ENCODE results near the gene SEZ6L. TPM values are rescaled to one million over a fixed set of nuclear protein-coding genes. Genes with fewer than 3 reads are reported as not detected.

The SEZ6L gene
- total and polyA plus RNA-seq, 9 donors: 0.10 to 0.32 (median 0.15) TPM; not detected in 3

DNA sequence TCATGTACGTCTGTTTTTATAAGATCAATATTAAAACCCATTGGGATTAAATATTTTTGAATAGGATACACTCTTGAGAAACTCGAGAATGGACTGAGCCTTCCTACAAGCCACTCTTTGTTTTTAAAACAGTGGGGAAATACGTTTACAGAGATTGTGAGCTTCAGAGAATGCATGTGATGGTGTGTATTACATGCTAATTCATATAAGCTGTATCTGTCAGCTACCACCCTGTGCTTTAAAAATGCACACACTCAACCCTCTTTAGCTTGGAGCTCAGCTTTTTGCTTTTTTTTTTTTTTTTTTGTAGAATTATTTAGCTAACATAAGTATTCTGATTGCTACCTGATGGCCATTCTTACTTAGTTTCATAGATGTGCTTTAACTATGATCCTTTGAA, 213.5 kb downstream of the SEZ6L start:
- H3K27me3 ChIP-seq: no peaks in the 10 kb centered on the region
- 55 to 60% (median 56%) methylated on average over 3 of the region's 3 CpGs for WGBS, 3 donors
- no peak for TF ChIP-seq POLR2A (IDR thresholded peaks at IDR 0.05)
- TF ChIP-seq EP300 (IDR thresholded peaks at IDR 0.05): no peak
- TF ChIP-seq, protein P1, sequence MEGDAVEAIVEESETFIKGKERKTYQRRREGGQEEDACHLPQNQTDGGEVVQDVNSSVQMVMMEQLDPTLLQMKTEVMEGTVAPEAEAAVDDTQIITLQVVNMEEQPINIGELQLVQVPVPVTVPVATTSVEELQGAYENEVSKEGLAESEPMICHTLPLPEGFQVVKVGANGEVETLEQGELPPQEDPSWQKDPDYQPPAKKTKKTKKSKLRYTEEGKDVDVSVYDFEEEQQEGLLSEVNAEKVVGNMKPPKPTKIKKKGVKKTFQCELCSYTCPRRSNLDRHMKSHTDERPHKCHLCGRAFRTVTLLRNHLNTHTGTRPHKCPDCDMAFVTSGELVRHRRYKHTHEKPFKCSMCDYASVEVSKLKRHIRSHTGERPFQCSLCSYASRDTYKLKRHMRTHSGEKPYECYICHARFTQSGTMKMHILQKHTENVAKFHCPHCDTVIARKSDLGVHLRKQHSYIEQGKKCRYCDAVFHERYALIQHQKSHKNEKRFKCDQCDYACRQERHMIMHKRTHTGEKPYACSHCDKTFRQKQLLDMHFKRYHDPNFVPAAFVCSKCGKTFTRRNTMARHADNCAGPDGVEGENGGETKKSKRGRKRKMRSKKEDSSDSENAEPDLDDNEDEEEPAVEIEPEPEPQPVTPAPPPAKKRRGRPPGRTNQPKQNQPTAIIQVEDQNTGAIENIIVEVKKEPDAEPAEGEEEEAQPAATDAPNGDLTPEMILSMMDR (IDR thresholded peaks at IDR 0.05): no peak

DNA sequence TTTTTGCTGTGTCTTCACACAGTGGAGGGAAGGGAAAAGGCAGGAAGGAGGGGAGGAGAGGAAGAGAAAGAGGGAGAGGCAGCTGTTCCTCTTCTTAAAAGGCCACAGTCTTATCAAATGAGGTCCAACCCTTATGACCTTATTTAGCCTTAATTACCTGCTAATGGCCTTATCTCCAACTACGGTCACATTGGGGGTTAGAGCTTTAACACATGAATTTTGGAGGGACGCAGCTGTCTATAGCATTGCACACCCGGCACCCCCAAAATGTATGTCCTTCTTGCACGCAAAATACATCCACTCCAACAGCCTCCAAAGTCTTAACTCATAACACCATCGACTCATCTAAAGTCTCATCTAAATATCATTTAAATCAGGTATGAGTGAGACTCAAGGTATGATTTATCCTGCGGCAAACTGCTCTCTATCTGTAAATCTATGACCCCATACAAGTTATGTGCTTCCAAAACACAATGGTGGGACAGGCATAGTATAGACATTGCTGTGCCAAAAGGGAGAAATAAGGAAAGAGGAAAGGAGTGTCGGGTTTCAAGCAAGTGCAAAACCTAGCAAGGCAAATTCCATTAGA, 214.8 kb downstream of the SEZ6L start:
- Histone ChIP-seq H3K36me3 (no peaks in the 10 kb centered on the region), H3K27ac (no peak overlapping the region), H3K9me3 (no peaks in the 10 kb centered on the region), H3K27me3 (no peaks in the 10 kb centered on the region), H3K4me3 (no peak overlapping the region), H3K4me1 (ENCODE audit: insufficient read depth) (no peaks in the 10 kb centered on the region)
- intact Hi-C loops (cut with DNase I): no loop called here
- 62 to 72% (median 68%) methylated on average over 7 of the region's 7 CpGs for WGBS, 3 donors
- no peak for DNase-seq
- no peak for TF ChIP-seq POLR2A (IDR thresholded peaks at IDR 0.05)
- TF ChIP-seq, protein P1 (IDR thresholded peaks at IDR 0.05): no peak
- TF ChIP-seq EP300 (IDR thresholded peaks at IDR 0.05): no peak

More for the DNA sequence above, 213.5 kb downstream of the SEZ6L start:
- intact Hi-C loops (cut with DNase I): no loop called here
- Histone ChIP-seq H3K27ac (no peak overlapping the region), H3K4me3 (no peak overlapping the region), H3K4me1 (ENCODE audit: insufficient read depth) (no peaks in the 10 kb centered on the region), H3K9me3 (no peaks in the 10 kb centered on the region), H3K36me3 (no peaks in the 10 kb centered on the region)
- no peak for DNase-seq

DNA sequence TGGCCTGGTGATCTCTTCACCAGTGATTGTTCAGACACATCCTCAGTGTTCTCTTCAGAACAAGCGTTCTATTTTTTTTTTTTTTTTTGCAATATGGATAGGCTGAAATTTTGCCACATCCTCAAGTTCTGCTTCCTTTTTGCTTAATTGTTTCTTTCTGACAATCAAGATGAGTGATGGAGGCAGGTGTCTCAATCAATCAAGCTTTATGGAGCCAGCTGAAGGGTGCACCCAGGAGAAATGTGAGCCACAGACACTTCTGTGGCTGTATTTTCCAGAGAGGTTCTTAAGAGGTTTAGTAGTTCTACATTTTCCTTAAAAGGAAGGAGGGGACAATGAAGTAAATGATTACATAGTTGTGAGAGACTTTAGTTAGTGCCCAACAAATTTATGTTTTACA, 215.9 kb downstream of the SEZ6L start:
- TF ChIP-seq POLR2A (IDR thresholded peaks at IDR 0.05) (no peak), EP300 (IDR thresholded peaks at IDR 0.05) (no peak)
- TF ChIP-seq, protein P1 (IDR thresholded peaks at IDR 0.05): no peak
- Histone ChIP-seq H3K4me3 (no peak overlapping the region), H3K9me3 (no peaks in the 10 kb centered on the region), H3K4me1 (ENCODE audit: insufficient read depth) (no peaks in the 10 kb centered on the region), H3K27ac (no peak overlapping the region), H3K36me3 (no peaks in the 10 kb centered on the region), H3K27me3 (no peaks in the 10 kb centered on the region)
- no peak for DNase-seq
- 67 to 87% (median 74%) methylated on average over 1 of the region's 1 CpG for WGBS, 3 donors
- intact Hi-C loops (cut with DNase I): no loop called here

DNA sequence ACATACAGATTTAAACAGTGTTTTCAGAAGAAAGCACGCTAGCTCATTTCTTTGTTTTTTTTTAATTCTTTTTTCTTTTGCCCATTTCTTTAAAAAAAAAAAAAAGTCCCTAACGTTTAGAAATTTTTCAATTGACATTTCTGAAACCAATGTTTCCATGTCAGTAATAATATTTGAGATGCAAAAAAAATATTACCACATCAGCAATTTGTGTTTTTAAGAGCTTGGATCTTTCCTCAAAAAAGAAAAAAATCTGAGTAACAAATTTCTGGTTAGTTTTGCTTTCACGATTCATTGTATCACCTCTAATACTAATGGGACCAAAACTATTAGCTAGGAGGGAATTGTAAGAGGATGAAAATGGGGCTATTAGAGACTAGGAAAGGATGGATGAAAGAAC, 219.9 kb downstream of the SEZ6L start:
- 59 to 74% (median 67%) methylated on average over 3 of the region's 3 CpGs for WGBS, 3 donors
- H3K36me3 ChIP-seq: no peaks in the 10 kb centered on the region
- H3K9me3 ChIP-seq: no peaks in the 10 kb centered on the region
- TF ChIP-seq EP300 (IDR thresholded peaks at IDR 0.05) (no peak), POLR2A (IDR thresholded peaks at IDR 0.05) (no peak)
- TF ChIP-seq, protein P1 (IDR thresholded peaks at IDR 0.05): no peak
- no peak for DNase-seq
- H3K27me3 ChIP-seq: no peaks in the 10 kb centered on the region
- no peaks in the 10 kb centered on the region for H3K4me1 ChIP-seq (ENCODE audit: insufficient read depth)
- no peak overlapping the region for H3K4me3 ChIP-seq
- intact Hi-C loops (cut with DNase I): no loop called here
- H3K27ac ChIP-seq: no peak overlapping the region

All from ovary (tissue), 9 donors.